ENCODE results near the gene DSCAM. TPM values are rescaled to one million over a fixed set of nuclear protein-coding genes. Genes with fewer than 3 reads are reported as not detected.

DSCAM gene
- total and polyA plus RNA-seq, 2 experiments from 2014 or later: 0.07 TPM; not detected in 1

GRCh38 chr21:40057331-40057730, 789.6 kb downstream of the DSCAM start:
- Mint-ChIP-seq H3K36me3 (ENCODE audit: low read depth) (no peaks in the 10 kb centered on the region), H3K27ac (no peak overlapping the region)
- ATAC-seq: no peak

More at GRCh38 chr21:40057331-40057730, 789.6 kb downstream of the DSCAM start:
- H3K4me1 ChIP-seq (ENCODE audit: insufficient read depth): no peaks in the 10 kb centered on the region
- no peak overlapping the region for H3K4me3 Mint-ChIP-seq
- no peak overlapping the region for H3K4me2 ChIP-seq
- H3F3A ChIP-seq (replicated peaks; ENCODE audit: low read depth): no peaks in the 10 kb centered on the region
- no peak overlapping the region for H3K27ac ChIP-seq (ENCODE audit: low read depth)
- no peaks in the 10 kb centered on the region for H3K9me2 ChIP-seq (ENCODE audit: insufficient read depth)
- no peaks in the 10 kb centered on the region for H3K27me3 ChIP-seq (ENCODE audit: insufficient read depth)
- no peak overlapping the region for H2AFZ ChIP-seq
- H3K4me1 Mint-ChIP-seq: no peaks in the 10 kb centered on the region
- no peak for DNase-seq (ENCODE audit: low spot score)
- H3K9me3 Mint-ChIP-seq: peaks cover 29% of the 10 kb centered on the region
- H3K4me3 ChIP-seq: no peak overlapping the region
- TF ChIP-seq EZH2phosphoT487 (IDR thresholded peaks at IDR 0.05; ENCODE audit: unreplicated experiment) (no peak), STAT1 (IDR thresholded peaks at IDR 0.05; ENCODE audit: unreplicated experiment) (no peak), ETS1 (IDR thresholded peaks at IDR 0.05) (no peak), CREB1 (CRISPR knock-in tag; IDR thresholded peaks at IDR 0.05; ENCODE audit: low read depth) (no peak), EZH2 (IDR thresholded peaks at IDR 0.05; ENCODE audit: low read depth, unreplicated experiment) (no peak), CTCF (conservative IDR thresholded peaks at IDR 0.05; ENCODE audit: low read depth in 2 of 2) (no peak), ZNF114 (CRISPR knock-in tag; IDR thresholded peaks at IDR 0.05) (no peak), POLR2AphosphoS5 (IDR thresholded peaks at IDR 0.05; ENCODE audit: low read depth) (no peak), JUNB (IDR thresholded peaks at IDR 0.05; ENCODE audit: unreplicated experiment) (no peak), NANOG (IDR thresholded peaks at IDR 0.05; ENCODE audit: borderline replicate concordance) (no peak), ZNF462 (CRISPR knock-in tag; IDR thresholded peaks at IDR 0.05) (no peak), REST (IDR thresholded peaks at IDR 0.05; ENCODE audit: unreplicated experiment) (no peak), ZNF331 (CRISPR knock-in tag; IDR thresholded peaks at IDR 0.05; ENCODE audit: low read depth) (no peak)
- H3K79me2 ChIP-seq (replicated peaks; ENCODE audit: insufficient read depth): no peaks in the 10 kb centered on the region
- H3K36me3 ChIP-seq (ENCODE audit: insufficient read depth): no peaks in the 10 kb centered on the region
- H4K20me1 ChIP-seq (replicated peaks; ENCODE audit: insufficient read depth): no peaks in the 10 kb centered on the region
- no peaks in the 10 kb centered on the region for H3K27me3 Mint-ChIP-seq (ENCODE audit: insufficient read depth, low read depth, poor library complexity)

All from GM23338 (cell line).